Fibroblast of lung (primary cell): ENCODE data around the gene ZDHHC1.

Experiments used
- CTCF ChIP-seq, 2 donors: IDR thresholded peaks in 1 of 2; conservative IDR thresholded peaks in 1 of 2; 1 replicate in 1 of 2; 2 replicates in 1 of 2; pipeline ENCODE4 v1.5.1; 2011 to 2012; ENCODE audit warnings: low read length in 2 of 2, control low read depth in 1 of 2, inconsistent platforms in 1 of 2, low read depth in 1 of 2, mild to moderate bottlenecking in 1 of 2
- EZH2 ChIP-seq: IDR thresholded peaks from 2 replicates; pipeline ENCODE4 v1.5.1; 2012; ENCODE audit warnings: low read length, control low read depth, mild to moderate bottlenecking; ENCODE audit errors: missing control alignments

GRCh38 chr16:67399749-67400704 is 16.2 kb downstream of the ZDHHC1 start:
- TF ChIP-seq CTCF (conservative IDR thresholded peaks at IDR 0.05 in 1 of 2, IDR thresholded peaks at IDR 0.05 in 1 of 2; ENCODE audit: low read depth in 1 of 2, low read length in 2 of 2) (no peak), EZH2 (no peak)
